Activated CD4-positive, alpha-beta T cell treated with anti-CD3 and anti-CD28 coated beads, Interleukin-2, Interleukin-4, amounts not matched to agents 100 ng/mL and 50 ng/mL, durations not matched to agents 16 hours and 8 hours (primary cell): ENCODE results near the gene MAPK14.
"Not testable (repeated sequence)": the region's sequence is repeated elsewhere in the genome, so short reads cannot be mapped to it uniquely, and the experiment has no call there.

Experiments
- DNase-seq: peaks from one replicate; pipeline ENCODE4 v3.0.0-alpha.2; 2020; ENCODE audit warnings: low spot score

The MAPK14 gene

DNA sequence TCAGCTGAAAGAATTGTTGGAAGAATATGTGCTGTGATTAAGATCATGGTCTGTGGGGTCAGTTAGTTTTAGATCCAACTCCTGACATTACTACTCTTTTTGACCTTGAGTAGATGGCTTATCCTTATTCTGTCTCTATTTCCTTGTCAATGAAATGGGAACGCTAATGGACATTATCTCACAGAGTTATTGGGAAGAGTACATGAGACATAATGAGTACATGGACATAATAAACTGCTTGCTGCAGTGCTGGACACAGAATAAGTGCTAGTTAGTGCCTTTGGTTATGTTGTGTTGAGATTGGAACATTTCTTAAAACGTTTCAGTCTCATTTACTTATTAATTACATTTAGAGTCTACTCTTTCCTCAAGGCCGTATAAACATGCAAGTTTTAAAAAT lies 42.6 kb downstream of the MAPK14 start:
- DNase-seq: no peak

DNA sequence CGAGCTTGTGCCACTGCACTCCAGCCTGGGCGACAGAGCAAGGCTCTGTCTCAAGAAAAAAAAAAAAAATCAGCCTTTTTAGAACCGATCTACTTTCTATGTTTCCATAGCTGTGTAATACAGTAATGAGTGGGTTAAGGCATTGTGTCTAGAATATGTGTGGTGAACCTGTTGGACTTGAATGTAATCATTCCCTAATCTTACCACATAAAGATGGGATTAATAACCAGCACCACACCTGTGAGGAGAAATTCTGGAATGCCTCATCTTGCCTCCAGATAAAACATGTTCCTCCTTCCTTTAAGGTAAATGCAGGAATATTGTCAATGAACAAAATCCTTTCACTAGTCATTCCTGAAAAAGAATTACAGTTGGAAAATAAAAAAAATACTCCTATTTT lies 43.7 kb downstream of the MAPK14 start:
- no peak for DNase-seq

DNA sequence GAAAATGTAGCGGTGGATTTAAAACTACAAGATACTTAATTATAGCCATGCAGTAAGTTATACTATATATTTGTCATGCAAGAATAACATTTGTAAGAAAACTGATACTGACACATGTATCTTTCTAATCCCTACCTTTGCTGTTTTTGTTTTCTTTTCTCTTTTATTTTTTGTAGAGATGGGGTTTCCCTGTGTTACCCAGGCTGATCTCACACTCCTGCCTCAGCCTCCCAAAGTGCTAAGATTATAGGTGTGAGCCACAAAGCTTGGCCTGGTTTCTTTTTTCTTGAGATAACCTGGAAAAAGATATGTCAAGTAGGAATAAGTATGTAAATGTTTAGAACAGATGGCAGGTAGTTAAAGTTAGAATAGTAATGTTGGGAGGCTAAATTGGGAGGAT lies 44.1 kb downstream of the MAPK14 start:
- DNase-seq: no peak

DNA sequence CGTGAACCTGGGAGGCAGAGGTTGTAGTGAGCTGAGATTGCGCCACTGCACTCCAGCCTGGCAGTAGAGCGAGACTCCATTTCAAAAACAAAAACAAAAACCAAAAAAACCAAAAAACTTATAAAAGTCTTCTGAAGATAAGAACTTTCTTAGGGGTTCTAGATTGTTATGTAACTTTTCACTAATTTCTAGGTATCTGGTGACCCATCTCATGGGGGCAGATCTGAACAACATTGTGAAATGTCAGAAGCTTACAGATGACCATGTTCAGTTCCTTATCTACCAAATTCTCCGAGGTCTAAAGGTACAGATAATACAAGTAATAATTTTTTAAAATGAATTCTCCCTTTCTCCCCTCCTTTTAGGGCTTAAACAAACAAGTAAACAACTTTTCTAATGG lies 45.1 kb downstream of the MAPK14 start:
- DNase-seq: no peak

DNA sequence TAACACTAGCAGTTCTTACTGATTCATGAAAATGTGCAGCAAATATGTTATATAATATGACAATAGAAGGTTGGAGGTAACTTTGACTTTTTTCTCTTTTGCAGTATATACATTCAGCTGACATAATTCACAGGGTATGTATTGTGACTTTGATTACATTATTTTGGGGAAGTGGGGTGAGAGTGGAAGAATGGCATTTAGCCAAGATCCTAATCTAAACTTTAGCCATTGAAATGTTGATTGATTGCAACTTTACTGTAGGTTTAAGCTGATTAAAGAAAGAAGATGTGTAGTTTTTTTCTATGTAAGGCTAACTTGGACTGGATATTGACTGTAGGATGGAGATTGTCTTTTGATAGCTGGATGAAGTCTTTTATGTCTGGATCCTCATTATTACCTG lies 46.0 kb downstream of the MAPK14 start:
- DNase-seq: no peak

DNA sequence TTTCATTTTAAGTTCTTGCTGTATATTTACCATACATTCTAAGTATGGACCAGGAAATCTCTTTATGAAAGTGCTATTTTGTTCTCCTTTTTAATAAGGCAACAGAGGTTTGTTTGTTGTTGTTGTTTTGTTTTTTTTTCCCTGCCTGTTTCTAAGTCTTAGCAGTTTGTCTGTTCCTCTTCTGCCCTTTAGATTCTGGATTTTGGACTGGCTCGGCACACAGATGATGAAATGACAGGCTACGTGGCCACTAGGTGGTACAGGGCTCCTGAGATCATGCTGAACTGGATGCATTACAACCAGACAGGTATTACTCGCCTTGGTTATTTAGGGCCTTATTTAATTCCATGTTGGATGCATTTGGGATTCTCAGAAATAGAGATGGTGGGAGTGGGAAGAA lies 48.0 kb downstream of the MAPK14 start:
- DNase-seq: no peak

DNA sequence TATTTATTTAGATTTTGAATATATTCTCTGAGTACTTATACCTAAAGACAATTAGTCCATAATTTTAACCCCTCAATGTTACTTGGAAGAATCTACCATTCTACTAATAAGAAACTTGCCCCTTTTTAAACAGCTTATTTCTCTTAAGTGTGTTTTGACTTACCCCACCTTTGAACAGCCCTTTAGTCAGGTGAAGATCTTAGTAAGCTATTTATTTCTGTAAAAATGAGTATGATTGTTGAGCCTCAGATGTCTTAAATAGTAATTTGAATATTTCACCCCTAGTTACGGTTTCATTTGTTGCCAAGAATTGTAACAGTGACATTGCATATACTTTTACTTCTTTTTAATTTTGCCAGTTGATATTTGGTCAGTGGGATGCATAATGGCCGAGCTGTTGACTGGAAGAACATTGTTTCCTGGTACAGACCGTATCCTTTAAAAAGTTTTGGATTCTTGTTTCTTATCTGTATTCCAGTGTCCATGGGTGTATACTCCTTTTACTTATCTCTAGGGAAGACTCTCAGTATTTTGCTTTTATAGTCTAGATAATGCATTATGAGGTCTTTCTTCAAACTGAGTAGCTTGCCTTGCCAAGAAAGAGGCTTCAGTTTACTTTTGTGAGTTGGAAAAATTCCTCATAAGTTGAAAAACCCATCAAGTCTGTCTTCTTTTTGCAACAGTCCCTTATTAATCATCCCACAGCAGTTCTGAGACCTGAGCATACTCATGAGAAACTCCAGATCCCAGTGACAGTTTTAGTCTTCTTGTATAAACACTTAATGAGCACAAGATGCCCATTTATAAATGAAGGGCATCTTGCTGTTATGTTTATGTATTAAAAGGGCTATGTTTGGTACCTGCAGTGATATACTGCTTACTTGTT lies 48.8 kb downstream of the MAPK14 start:
- DNase-seq: no peak

DNA sequence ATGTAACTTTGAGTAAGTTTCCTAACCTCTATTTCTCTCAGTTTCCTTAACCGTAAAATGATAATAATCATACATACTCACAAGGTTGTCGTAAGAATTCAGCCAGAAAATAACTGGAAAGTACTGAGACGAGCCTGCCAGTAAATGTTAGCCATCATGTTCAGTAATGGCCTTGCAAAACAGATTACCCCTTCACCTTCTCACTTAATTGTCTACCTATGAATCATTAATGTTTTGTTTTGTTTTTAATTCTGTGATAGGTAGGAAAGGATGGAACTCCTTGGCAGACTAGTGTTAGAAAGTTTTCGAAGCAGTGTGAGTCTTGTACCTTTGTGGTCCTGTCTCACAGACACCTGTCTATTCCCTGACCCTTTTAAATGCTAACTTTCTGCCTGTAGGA lies 50.6 kb downstream of the MAPK14 start:
- DNase-seq: no peak

DNA sequence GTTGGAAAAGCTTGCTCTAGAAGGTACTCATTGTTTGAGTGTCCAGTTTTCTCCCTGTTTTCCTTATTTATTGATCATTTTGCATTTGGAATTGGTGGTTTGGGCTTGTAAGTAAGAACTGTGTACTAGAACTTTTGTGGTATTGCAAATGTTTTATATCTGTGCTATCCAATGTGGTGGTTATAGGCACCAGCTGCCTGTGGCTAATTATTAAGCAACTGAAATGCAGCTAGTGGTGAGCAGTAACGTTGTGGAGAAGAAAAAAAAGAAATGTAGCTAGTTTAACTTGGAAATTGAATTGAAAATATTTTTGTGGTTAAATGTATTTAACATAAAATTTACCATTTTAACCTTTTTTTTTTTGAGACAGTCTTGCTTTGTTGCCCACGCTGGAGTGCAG lies 52.0 kb downstream of the MAPK14 start:
- DNase-seq: no peak

DNA sequence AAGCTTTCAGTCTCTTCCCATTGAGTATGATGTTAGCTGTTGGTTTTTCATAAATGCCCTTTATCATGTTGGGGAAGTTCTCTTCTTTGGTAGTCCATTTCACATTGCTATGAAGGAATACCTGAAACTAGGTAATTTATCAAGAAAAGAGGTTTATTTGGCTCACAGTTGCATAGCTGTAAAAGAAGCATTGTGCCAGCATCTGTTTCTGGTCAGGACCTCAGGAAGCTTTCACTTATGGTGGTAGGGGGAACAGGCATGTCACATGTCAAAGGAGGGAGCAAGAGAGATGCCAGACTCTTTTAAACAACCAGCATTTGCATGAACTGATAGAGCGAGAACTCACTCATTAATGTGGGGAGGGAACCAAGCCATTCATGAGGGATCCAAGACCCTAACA lies 54.7 kb downstream of the MAPK14 start:
- DNase-seq: no peak

DNA sequence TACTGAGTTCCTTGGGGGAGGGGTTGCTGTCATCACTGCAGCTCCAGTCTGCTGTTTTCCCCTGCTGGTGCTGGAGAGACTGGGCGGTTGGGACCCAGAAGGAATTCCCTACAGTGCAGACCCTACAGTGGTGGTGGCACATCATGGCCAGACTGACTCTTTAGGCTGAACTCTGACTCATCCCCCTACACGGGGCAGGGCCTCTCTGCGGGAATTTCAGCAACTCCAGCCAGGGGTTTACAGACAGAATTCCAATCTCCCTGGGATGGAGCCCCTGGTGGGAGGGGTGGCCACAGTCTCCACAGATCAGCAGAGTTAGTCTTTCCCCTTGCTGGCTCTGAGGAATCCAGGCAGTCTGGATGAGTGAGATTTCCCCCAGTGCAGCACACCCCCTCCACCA lies 55.8 kb downstream of the MAPK14 start:
- DNase-seq: no peak

DNA sequence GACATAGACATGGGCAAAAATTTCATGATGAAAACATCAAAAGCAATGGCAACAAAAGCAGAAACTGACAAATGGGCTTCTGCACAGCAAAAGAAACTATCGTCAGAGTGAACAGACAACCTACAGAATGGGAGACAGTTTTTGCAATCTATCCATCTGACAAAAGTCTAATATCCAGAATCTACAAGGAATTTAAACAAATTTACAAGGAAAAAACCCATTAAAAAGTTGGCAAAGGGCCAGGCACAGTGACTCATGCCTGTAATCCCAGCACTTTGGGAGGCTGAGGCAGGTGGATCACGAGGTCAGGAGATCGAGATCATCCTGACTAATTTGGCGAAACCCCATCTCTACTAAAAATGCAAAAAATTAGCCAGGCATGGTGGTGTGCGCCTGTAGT lies 60.6 kb downstream of the MAPK14 start:
- not testable (repeated sequence) for DNase-seq

DNA sequence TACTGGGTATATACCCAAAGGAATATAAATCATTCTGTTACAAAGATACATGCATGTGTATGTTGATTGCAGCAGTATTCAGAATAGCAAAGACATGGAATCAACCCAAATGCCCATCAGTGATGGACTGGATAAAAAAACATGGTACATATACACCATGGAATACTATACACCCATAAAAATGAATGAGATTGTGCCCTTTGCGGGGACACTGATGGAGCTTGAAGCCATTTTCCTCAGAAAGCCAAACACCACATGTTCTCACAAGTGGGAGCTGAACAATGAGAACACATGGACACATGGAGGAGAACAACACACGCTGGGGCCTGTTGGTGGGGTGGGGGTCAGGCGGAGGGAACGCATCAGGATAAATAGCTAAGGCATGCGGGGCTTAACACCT lies 61.4 kb downstream of the MAPK14 start:
- no peak for DNase-seq

DNA sequence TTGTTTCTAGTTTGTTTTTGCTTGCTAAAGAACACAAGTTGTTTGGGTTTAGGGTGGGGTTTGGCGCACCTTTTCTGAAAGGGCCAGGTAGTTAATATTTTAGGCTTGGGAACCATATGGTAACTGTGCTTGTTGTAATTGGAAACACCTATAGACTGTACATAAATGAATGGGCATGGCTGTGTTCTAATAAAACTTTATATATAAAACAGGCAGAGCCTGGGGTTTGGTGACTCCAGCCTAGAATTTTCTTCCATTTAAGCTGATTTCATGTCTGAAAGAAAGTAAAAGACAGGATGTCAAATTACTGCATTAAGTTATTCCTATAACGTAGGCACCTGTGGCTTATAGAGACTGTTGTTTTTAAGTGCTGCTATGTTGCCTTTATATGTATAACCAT lies 66.6 kb downstream of the MAPK14 start:
- DNase-seq: no peak

DNA sequence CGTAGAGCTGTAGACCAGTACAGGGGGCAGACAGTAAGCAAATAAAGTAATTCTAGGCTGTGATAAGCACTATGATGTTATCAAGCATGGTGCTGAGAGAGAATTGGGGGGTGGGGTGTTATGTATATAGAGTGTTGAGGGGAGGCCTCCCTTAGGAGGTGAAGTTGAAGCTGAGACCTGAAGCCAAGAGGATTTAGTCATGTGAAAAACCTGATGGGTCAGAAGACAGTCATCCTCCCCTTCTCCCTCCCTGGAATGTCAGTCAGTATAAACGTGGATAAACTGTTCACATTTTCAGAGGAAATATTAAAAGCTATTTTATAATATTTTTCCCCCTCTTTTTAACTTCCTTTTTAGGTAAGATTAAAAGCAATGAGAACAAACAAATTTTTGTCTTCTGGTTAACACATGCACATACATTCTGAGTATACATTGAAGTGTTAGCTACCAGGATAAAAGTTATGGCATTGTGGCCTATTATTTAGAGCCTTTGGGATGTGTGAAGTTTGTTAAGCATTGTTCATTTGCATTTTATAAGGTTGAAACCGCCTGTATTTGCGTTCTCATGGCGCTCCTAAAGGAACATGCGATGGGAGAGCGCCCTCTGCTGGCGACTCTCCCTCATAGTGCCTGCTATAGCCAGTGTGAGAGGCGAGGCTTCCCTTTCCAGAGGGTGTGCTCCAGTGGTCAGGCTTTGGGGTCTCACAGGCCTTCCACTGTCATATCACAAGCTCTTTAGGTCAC lies 67.3 kb downstream of the MAPK14 start:
- peak; percentile 78 for DNase-seq

DNA sequence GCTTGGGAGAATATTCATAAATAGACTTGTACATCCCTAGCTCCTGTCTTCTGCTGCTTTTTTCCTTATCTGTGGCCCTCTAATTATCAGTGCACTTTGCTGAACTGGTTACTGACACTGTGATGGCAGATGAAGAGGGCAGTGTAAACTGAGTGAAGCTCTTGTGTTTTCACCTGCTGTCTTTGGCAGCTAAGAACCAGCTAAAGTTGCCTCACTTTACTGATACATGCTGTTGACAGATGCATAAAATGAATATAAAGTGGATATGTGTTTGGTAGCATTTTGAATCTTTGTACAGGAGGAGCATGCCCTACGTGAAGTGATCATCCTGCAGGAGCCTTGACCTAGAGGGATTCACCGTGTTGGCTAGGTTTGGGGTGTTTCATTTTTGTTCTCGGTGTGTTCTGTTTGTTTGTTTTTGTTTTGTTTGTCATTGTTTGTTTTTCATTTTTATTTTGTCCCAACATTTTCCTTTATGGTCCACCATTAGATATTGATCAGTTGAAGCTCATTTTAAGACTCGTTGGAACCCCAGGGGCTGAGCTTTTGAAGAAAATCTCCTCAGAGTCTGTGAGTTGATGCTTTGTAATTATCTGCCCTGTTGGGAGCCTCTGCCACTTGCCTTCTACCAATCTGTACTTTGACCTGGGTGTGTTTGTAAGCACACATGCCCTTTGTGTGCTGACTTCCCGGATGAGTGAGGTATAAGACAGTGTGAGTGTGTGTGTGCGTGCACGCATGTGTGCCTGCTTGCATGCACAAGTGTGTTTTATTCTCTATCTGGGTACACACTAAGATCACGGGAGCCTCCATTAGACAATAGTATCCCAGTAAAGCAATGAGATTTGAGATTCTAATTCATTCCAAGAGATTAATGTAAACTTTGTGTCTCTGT lies 68.1 kb downstream of the MAPK14 start:
- DNase-seq: no peak

DNA sequence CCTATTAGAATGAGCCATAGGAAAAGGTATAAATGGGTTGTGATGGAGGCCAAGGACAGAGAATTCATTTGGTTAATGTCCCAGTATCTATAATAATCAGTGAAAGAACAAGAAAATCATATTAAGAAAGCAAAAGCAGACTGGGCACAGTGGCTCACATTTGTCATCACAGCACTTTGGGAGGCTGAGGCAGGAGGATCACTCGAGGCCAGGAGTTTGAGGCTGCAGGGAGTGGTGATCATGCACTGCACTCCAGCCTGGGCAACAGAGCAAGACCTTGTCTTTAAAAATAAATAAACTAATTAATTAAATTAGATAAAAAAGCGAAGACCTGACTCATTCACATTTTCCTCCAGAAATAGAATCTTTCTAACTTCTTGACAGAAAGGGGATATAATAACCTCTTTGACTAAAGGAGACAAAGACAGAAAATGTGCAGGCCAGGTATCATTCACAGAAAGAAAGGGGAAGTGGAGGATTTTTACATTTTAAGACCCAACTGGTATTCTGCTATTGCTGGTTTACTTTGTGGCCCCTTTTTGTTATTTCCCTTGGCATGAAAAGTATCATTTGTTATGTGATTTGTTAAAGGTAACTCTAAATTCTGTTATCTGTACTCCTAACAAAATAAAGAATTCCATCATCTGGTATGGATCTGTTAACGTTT lies 70.8 kb downstream of the MAPK14 start:
- DNase-seq: no peak

DNA sequence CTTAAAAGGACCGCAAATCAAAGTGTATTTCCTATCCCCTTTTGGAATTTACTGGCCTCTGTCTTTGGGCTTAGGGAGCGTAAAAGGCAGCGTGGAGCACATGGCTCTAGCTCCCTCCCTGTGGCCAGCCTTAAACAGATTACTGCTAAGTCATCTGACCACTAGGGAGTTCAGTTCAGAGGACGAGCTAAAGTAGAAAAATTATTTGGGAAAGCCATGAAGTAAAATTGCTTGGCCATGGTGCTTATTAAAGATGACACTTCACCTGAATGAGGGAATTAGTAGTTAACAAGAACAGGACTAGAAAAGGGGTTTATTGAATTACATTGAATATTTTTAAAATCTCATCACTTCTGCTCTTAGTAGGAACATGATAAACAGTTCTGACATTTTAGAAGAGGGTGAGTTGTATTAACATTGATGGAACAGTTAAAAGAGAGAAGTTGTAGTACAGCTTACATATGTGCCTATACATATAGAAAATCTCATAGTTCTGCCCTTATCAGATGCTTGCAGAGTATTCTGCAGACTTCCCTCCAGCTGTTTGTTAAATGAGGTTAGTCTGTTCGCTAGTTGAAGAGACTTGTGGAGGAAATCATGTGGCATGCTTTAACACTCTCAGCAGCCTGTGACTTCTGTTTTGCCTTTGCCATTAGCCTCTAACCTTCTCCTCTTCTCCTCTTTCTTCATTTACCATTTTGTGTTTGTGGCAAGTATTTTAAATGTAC lies 71.5 kb downstream of the MAPK14 start:
- DNase-seq: no peak

DNA sequence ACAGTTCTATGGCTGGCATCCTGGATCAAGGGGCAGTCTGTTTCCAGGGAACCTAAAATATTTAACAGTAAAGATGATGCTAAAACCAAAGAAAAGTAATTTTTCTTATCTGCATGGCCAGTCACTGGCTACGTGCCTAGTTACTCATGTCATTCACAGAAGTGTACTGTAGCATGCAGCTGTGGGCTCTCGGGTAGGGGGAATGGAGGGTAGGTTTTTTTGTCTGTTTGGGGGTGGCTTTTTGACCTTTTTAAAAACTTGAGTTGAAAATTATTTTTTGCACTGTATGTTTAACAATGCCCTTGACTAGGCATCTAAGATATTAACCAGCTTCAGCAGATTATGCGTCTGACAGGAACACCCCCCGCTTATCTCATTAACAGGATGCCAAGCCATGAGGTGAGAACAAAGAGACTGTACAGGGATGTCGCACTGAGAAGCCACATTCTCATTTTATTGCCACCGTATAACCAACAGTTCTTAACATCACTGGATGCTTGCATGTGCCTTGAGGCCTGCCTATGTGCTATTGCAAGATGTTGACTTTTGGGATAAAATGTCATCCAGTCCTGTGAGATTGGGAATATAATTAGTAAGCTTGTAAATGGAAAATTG lies 72.4 kb downstream of the MAPK14 start:
- no peak for DNase-seq

DNA sequence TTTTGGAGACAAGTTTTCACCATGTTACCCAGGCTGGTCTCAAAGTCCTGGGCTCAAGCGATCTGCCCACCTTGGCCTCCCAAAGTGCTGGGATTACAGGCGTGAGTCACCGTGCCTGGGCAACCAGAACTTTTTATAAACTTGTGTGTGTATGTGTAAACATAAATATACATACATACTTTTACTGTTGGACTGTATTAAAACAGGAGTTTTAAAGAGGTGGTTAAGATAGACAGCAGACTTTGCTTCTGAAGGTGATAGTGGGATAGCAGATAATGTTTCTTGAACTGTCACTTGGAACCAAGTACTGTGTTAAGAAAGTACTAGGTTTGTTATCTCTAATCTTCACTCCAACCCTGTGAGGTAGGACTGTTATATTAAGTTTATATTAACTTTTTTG lies 74.1 kb downstream of the MAPK14 start:
- no peak for DNase-seq

DNA sequence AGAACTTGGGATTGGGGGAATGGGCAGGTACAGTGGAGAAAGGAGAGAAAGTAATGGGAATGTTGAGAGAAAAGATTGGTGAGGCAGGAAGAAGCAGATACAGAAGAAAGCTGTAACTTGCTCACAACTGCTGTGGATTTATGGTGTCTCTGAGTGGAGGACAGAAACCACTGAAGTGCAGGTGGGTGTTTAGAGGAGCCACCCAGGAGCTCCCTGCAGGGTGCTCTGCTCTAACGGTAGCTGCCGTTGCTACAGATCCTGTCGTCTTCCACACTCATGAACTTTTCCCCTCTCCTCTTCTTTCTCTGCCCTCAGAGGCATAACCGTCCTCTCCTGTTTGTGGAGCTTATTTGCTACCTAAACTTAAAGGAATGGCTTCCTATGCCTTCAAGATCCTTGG lies 75.2 kb downstream of the MAPK14 start:
- no peak for DNase-seq
